SK-N-SH (cell line): ENCODE measurements around the gene DOCK4. TPM values are rescaled to one million over a fixed set of nuclear protein-coding genes. Genes with fewer than 3 reads are reported as not detected.

Experiments
- CTCF ChIA-PET: fragments of 300-600, 350-600 bp; formaldehyde crosslinking; extraction: SDS; loops from one replicate; lab custom pipeline; 2021; lab: Yijun Ruan, JAX
- POLR2A ChIA-PET: fragments of 350-600 bp; sonication (Branson Sonifier 250); formaldehyde crosslinking; extraction: SDS; loops from one replicate; lab custom pipeline; 2020; ENCODE audit warnings: antibody characterized with exemption, inconsistent platforms; lab: Yijun Ruan, JAX
- DNase-seq: peaks from one replicate; pipeline ENCODE4 v3.0.0; 2012
- H2AFZ ChIP-seq: fragments of 200-600 bp; sonication (generic); 2 replicates; pipeline ENCODE4 v1.8.1; 2016; ENCODE audit warnings: antibody characterized with exemption, mild to moderate bottlenecking, low read depth
- H3F3A ChIP-seq: fragments of 200-600 bp; sonication (generic); replicated peaks from 2 replicates; pipeline ENCODE3; 2016; ENCODE audit warnings: antibody characterized with exemption, mild to moderate bottlenecking; ENCODE audit not compliant: insufficient read depth
- H3K27ac ChIP-seq, 2 experiments: fragments of 200-500 bp in 1 of 2; fragments of 200-600 bp in 1 of 2; sonication (Bioruptor generic) in 1 of 2; sonication (generic), shearing (Covaris generic) in 1 of 2; 2 replicates each; pipeline versions ENCODE4 v1.5.1 to v1.6.1; 2014 to 2016; ENCODE audit warnings: low read depth in 2 of 2, inconsistent platforms in 1 of 2, low read length in 1 of 2, mild to moderate bottlenecking in 1 of 2, mixed read lengths in 1 of 2
- H3K27me3 ChIP-seq: fragments of 200-600 bp; sonication (generic), shearing (Covaris generic); 2 replicates; pipeline ENCODE4 v1.6.1; 2016; ENCODE audit warnings: mixed run types; ENCODE audit not compliant: insufficient read depth
- H3K36me3 ChIP-seq, 2 experiments: fragments of 200-500 bp in 1 of 2; fragments of 200-600 bp in 1 of 2; sonication (Bioruptor generic) in 1 of 2; sonication (generic) in 1 of 2; replicated peaks in 1 of 2; 2 replicates each; pipeline versions ENCODE3 to v1.5.1; 2014 to 2016; ENCODE audit warnings: low read length in 1 of 2, mild to moderate bottlenecking in 1 of 2; ENCODE audit not compliant: insufficient read depth in 2 of 2, control insufficient read depth in 1 of 2
- H3K4me1 ChIP-seq, 2 experiments: fragments of 200-500 bp in 1 of 2; fragments of 200-600 bp in 1 of 2; sonication (Bioruptor generic) in 1 of 2; sonication (generic), shearing (Covaris generic) in 1 of 2; 2 replicates each; pipeline versions ENCODE4 v1.5.1 to v1.6.1; 2014 to 2016; ENCODE audit warnings: low read depth in 1 of 2, low read length in 1 of 2, mixed run types in 1 of 2; ENCODE audit not compliant: insufficient read depth in 2 of 2, control insufficient read depth in 1 of 2
- H3K4me2 ChIP-seq: fragments of 200-600 bp; sonication (generic), shearing (Covaris generic); 2 replicates; pipeline ENCODE4 v1.6.1; 2017; ENCODE audit warnings: mixed run types
- H3K4me3 ChIP-seq, 2 experiments: fragments of 200-500 bp in 1 of 2; fragments of 200-600 bp in 1 of 2; sonication (Bioruptor generic) in 1 of 2; sonication (generic), shearing (Covaris generic) in 1 of 2; 2 replicates each; pipeline versions ENCODE4 v1.5.1 to v1.8.1; 2014 to 2016; ENCODE audit warnings: low read depth in 2 of 2, inconsistent platforms in 1 of 2, low read length in 1 of 2, mild to moderate bottlenecking in 1 of 2, mixed read lengths in 1 of 2, moderate library complexity in 1 of 2
- H3K79me2 ChIP-seq: fragments of 200-600 bp; sonication (generic); 2 replicates; pipeline ENCODE4 v1.8.1; 2017; ENCODE audit warnings: mild to moderate bottlenecking; ENCODE audit not compliant: insufficient read depth
- H3K9ac ChIP-seq: fragments of 200-600 bp; sonication (generic); 2 replicates; pipeline ENCODE4 v1.6.1; 2017; ENCODE audit warnings: mixed run types
- H3K9me2 ChIP-seq: fragments of 200-600 bp; sonication (generic); 2 replicates; pipeline ENCODE4 v1.6.1; 2017; ENCODE audit warnings: mixed run types
- H3K9me3 ChIP-seq: fragments of 200-600 bp; sonication (generic); 2 replicates; pipeline ENCODE4 v1.6.1; 2017; ENCODE audit warnings: mixed run types, mild to moderate bottlenecking, moderate library complexity
- H4K20me1 ChIP-seq: fragments of 200-600 bp; sonication (generic); 2 replicates; pipeline ENCODE4 v1.6.1; 2017; ENCODE audit warnings: mild to moderate bottlenecking, mixed run types; ENCODE audit not compliant: insufficient read depth
- CHD2 ChIP-seq: fragments of 150-350 bp; IDR thresholded peaks from 2 replicates; pipeline ENCODE4 v1.6.1; 2018; ENCODE audit warnings: low read length; ENCODE audit not compliant: partially characterized antibody
- ELF1 ChIP-seq: IDR thresholded peaks from 2 replicates; pipeline ENCODE4 v1.4.0; 2012
- EZH2phosphoT487 ChIP-seq: fragments of 200-600 bp; sonication (generic); IDR thresholded peaks from 2 replicates; pipeline ENCODE4 v1.6.1; 2017; ENCODE audit warnings: low read depth, mixed run types, mild to moderate bottlenecking, antibody characterized with exemption, moderate library complexity, borderline replicate concordance
- FOXJ3 ChIP-seq: sonication (generic); formaldehyde crosslinking; IDR thresholded peaks from 2 replicates; pipeline ENCODE4 v1.5.1; 2020; ENCODE audit warnings: mild to moderate bottlenecking, missing genetic modification reagents
- GATA2 ChIP-seq: sonication (generic); formaldehyde crosslinking; IDR thresholded peaks from 2 replicates; pipeline ENCODE4 v1.5.0; 2020; ENCODE audit warnings: mild to moderate bottlenecking, missing genetic modification reagents
- NFIC ChIP-seq: IDR thresholded peaks from 2 replicates; pipeline ENCODE4 v1.4.0; 2012; ENCODE audit warnings: borderline replicate concordance
- NRF1 ChIP-seq: IDR thresholded peaks from 2 replicates; pipeline ENCODE4 v1.6.1; 2012; ENCODE audit warnings: low read depth, mild to moderate bottlenecking, low read length
- POLR2AphosphoS5 ChIP-seq: IDR thresholded peaks from 2 replicates; pipeline ENCODE4 v1.6.1; 2012; ENCODE audit warnings: low read depth, low read length
- RFX5 ChIP-seq: IDR thresholded peaks from 2 replicates; pipeline ENCODE4 v1.6.1; 2012; ENCODE audit warnings: mild to moderate bottlenecking, improper control_type of control experiment, low read length
- RXRA ChIP-seq: IDR thresholded peaks from 2 replicates; pipeline ENCODE4 v1.4.0; 2012; ENCODE audit warnings: low read depth, mild to moderate bottlenecking, borderline replicate concordance
- SMC3 ChIP-seq: IDR thresholded peaks from 2 replicates; pipeline ENCODE4 v1.6.1; 2012; ENCODE audit warnings: low read depth, low read length, improper control_type of control experiment
- TCF12 ChIP-seq: IDR thresholded peaks from 2 replicates; pipeline ENCODE4 v1.4.0; 2012
- YY1 ChIP-seq: IDR thresholded peaks from 2 replicates; pipeline ENCODE4 v1.4.0; 2012; ENCODE audit warnings: low read depth, mild to moderate bottlenecking
- polyA plus RNA-seq, 3 experiments: library from polyadenylated mRNA; depleted of rRNA; stranded (reverse); fragments of >200 nt; gene quantifications; 2 replicates each; pipeline ENCODE4 v1.2.3, GENCODE V29; 2012
- TF ChIP-seq, protein P1 (sequence below): fragments of 150-350 bp; IDR thresholded peaks from 2 replicates; pipeline ENCODE4 v1.6.1; 2016; ENCODE audit warnings: mild to moderate bottlenecking, low read depth, low read length
- TF ChIP-seq, protein P2 (sequence below): IDR thresholded peaks from 2 replicates; pipeline ENCODE4 v1.6.1; 2012; ENCODE audit warnings: mild to moderate bottlenecking, low read depth, low read length, moderate library complexity
- TF ChIP-seq, protein P3 (sequence below): IDR thresholded peaks from 2 replicates; pipeline ENCODE4 v1.4.0; 2012; ENCODE audit warnings: low read depth, borderline replicate concordance
- TF ChIP-seq, protein P4 (sequence below): fragments of 150-350 bp; IDR thresholded peaks from 2 replicates; pipeline ENCODE4 v1.6.1; 2017; ENCODE audit warnings: antibody characterized with exemption, low read length, low read depth, borderline replicate concordance

Gene DOCK4
- polyA plus RNA-seq, 1 of the 3 experiments (the other 2 are of a cell fraction), result 8.5 TPM

- no peaks in the 10 kb centered on the region for H3K9me2 ChIP-seq
- H4K20me1 ChIP-seq, result no peaks in the 10 kb centered on the region
- ChIA-PET CTCF (interaction anchor here (0.6 to 10.1 kb wide), 3 partner anchors 14 to 76 kb away, joined by 3 to 70 read pairs (median 8); no protein-coding TSS in a partner anchor), POLR2A (no interaction called here)
- no peaks in the 10 kb centered on the region; the same call in 1 of the 2 replicates for H3K9me3 ChIP-seq
- no peaks in the 10 kb centered on the region for H3K27me3 ChIP-seq
- H3K36me3 ChIP-seq, result peaks cover 0 to 12% of the 10 kb centered on the region in 2 experiments
- no peak overlapping the region for H3K9ac ChIP-seq
- no peak overlapping the region for H2AFZ ChIP-seq
- no peaks in the 10 kb centered on the region for H3K79me2 ChIP-seq
- H3K4me3 ChIP-seq, result no peak overlapping the region
- H3K4me1 ChIP-seq, result peaks cover 13 to 14% of the 10 kb centered on the region in 2 experiments; a peak in 3 of 4 replicates
- no peak overlapping the region for H3K4me2 ChIP-seq
- peaks cover 16% of the 10 kb centered on the region for H3F3A ChIP-seq
- no peak overlapping the region for H3K27ac ChIP-seq
- no peak for TF ChIP-seq TCF12
- TF ChIP-seq RFX5, result no peak
- no peak for TF ChIP-seq FOXJ3 (CRISPR knock-in tag)
- TF ChIP-seq YY1, result no peak
- no peak for TF ChIP-seq NRF1
- TF ChIP-seq, protein P1, sequence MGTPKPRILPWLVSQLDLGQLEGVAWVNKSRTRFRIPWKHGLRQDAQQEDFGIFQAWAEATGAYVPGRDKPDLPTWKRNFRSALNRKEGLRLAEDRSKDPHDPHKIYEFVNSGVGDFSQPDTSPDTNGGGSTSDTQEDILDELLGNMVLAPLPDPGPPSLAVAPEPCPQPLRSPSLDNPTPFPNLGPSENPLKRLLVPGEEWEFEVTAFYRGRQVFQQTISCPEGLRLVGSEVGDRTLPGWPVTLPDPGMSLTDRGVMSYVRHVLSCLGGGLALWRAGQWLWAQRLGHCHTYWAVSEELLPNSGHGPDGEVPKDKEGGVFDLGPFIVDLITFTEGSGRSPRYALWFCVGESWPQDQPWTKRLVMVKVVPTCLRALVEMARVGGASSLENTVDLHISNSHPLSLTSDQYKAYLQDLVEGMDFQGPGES, result no peak
- TF ChIP-seq NFIC, result no peak
- TF ChIP-seq, protein P2, sequence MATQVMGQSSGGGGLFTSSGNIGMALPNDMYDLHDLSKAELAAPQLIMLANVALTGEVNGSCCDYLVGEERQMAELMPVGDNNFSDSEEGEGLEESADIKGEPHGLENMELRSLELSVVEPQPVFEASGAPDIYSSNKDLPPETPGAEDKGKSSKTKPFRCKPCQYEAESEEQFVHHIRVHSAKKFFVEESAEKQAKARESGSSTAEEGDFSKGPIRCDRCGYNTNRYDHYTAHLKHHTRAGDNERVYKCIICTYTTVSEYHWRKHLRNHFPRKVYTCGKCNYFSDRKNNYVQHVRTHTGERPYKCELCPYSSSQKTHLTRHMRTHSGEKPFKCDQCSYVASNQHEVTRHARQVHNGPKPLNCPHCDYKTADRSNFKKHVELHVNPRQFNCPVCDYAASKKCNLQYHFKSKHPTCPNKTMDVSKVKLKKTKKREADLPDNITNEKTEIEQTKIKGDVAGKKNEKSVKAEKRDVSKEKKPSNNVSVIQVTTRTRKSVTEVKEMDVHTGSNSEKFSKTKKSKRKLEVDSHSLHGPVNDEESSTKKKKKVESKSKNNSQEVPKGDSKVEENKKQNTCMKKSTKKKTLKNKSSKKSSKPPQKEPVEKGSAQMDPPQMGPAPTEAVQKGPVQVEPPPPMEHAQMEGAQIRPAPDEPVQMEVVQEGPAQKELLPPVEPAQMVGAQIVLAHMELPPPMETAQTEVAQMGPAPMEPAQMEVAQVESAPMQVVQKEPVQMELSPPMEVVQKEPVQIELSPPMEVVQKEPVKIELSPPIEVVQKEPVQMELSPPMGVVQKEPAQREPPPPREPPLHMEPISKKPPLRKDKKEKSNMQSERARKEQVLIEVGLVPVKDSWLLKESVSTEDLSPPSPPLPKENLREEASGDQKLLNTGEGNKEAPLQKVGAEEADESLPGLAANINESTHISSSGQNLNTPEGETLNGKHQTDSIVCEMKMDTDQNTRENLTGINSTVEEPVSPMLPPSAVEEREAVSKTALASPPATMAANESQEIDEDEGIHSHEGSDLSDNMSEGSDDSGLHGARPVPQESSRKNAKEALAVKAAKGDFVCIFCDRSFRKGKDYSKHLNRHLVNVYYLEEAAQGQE, result no peak
- TF ChIP-seq, protein P3, sequence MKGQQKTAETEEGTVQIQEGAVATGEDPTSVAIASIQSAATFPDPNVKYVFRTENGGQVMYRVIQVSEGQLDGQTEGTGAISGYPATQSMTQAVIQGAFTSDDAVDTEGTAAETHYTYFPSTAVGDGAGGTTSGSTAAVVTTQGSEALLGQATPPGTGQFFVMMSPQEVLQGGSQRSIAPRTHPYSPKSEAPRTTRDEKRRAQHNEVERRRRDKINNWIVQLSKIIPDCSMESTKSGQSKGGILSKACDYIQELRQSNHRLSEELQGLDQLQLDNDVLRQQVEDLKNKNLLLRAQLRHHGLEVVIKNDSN, result no peak
- no peak for TF ChIP-seq POLR2AphosphoS5
- TF ChIP-seq ELF1, result no peak
- TF ChIP-seq CHD2, result no peak
- TF ChIP-seq GATA2 (CRISPR knock-in tag), result no peak
- TF ChIP-seq, protein P4, sequence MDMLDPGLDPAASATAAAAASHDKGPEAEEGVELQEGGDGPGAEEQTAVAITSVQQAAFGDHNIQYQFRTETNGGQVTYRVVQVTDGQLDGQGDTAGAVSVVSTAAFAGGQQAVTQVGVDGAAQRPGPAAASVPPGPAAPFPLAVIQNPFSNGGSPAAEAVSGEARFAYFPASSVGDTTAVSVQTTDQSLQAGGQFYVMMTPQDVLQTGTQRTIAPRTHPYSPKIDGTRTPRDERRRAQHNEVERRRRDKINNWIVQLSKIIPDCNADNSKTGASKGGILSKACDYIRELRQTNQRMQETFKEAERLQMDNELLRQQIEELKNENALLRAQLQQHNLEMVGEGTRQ, result no peak
- TF ChIP-seq EZH2phosphoT487, result no peak
- no peak for TF ChIP-seq RXRA
- TF ChIP-seq SMC3, result no peak
- DNase-seq, result no peak
Measured at GRCh38 chr7:111839261-111839660, 366.9 kb downstream of the DOCK4 start.
